Measurements from ENCODE around the gene HACE1.

- TF ChIP-seq, protein P1, sequence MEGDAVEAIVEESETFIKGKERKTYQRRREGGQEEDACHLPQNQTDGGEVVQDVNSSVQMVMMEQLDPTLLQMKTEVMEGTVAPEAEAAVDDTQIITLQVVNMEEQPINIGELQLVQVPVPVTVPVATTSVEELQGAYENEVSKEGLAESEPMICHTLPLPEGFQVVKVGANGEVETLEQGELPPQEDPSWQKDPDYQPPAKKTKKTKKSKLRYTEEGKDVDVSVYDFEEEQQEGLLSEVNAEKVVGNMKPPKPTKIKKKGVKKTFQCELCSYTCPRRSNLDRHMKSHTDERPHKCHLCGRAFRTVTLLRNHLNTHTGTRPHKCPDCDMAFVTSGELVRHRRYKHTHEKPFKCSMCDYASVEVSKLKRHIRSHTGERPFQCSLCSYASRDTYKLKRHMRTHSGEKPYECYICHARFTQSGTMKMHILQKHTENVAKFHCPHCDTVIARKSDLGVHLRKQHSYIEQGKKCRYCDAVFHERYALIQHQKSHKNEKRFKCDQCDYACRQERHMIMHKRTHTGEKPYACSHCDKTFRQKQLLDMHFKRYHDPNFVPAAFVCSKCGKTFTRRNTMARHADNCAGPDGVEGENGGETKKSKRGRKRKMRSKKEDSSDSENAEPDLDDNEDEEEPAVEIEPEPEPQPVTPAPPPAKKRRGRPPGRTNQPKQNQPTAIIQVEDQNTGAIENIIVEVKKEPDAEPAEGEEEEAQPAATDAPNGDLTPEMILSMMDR (IDR thresholded peaks at IDR 0.05): no peak
- TF ChIP-seq POLR2A (IDR thresholded peaks at IDR 0.05): no peak
These were observed 43.6 kb downstream of the HACE1 start for GRCh38 chr6:104816125-104816524.
